ENCODE data around the gene FAM163B.

The FAM163B gene

GRCh38 chr9:133581513-133582343, 27.5 kb downstream of the FAM163B start:
- DNase-seq (ENCODE audit: low read depth in 2 of 2) = no peak

GRCh38 chr9:133581011-133581410, 28.2 kb downstream of the FAM163B start:
- DNase-seq (ENCODE audit: low read depth in 2 of 2) = no peak

- DNase-seq (ENCODE audit: low read depth in 2 of 2) = no peak
Measured at GRCh38 chr9:133580419-133580738, 28.8 kb downstream of the FAM163B start.

- no peak for DNase-seq (ENCODE audit: low read depth in 2 of 2)
Measured at GRCh38 chr9:133579601-133580418, 29.4 kb downstream of the FAM163B start.

GRCh38 chr9:133578524-133579441, 30.4 kb downstream of the FAM163B start:
- DNase-seq (ENCODE audit: low read depth in 2 of 2) = no peak

- DNase-seq (ENCODE audit: low read depth in 2 of 2) = no peak
Measured at GRCh38 chr9:133577737-133578112, 31.5 kb downstream of the FAM163B start.

GRCh38 chr9:133576875-133577736, 32.1 kb downstream of the FAM163B start:
- DNase-seq (ENCODE audit: low read depth in 2 of 2) = no peak

- no peak for DNase-seq (ENCODE audit: low read depth in 2 of 2)
Measured at GRCh38 chr9:133576031-133576874, 32.9 kb downstream of the FAM163B start.

- DNase-seq (ENCODE audit: low read depth in 2 of 2) = no peak
Measured at GRCh38 chr9:133575186-133576030, 33.8 kb downstream of the FAM163B start.

- no peak for DNase-seq (ENCODE audit: low read depth in 2 of 2)
Measured at GRCh38 chr9:133574771-133575170, 34.4 kb downstream of the FAM163B start.

- DNase-seq (ENCODE audit: low read depth in 2 of 2) = no peak
Measured at GRCh38 chr9:133573791-133574515, 35.2 kb downstream of the FAM163B start.

- DNase-seq (ENCODE audit: low read depth in 2 of 2) = no peak
Measured at GRCh38 chr9:133572821-133573361, 36.3 kb downstream of the FAM163B start.

- DNase-seq (ENCODE audit: low read depth in 2 of 2) = no peak
Measured at GRCh38 chr9:133571896-133572595, 37.1 kb downstream of the FAM163B start.

GRCh38 chr9:133571391-133571890, 37.7 kb downstream of the FAM163B start:
- DNase-seq (ENCODE audit: low read depth in 2 of 2) = no peak

- DNase-seq (ENCODE audit: low read depth in 2 of 2) = no peak
Measured at GRCh38 chr9:133570691-133571080, 38.5 kb downstream of the FAM163B start.

GRCh38 chr9:133569891-133570690, 39.1 kb downstream of the FAM163B start:
- DNase-seq (ENCODE audit: low read depth in 2 of 2) = no peak

Measured in stimulated activated CD8-positive, alpha-beta memory T cell treated with anti-CD3 and anti-CD28 coated beads, Interleukin-7, amount 100 ng/mL, for 1 hour (primary cell).